ENCODE results near the gene PTPRN2.

Gene PTPRN2

GRCh38 chr7:158529181-158530096, 58.2 kb downstream of the PTPRN2 start:
- Histone ChIP-seq H4K8ac (ENCODE audit: low read depth, low read length) (no peak overlapping the region), H3K4ac (ENCODE audit: low read length) (no peak overlapping the region), H3K9ac (ENCODE audit: low read depth, low read length, poor library complexity) (no peak overlapping the region), H4K91ac (ENCODE audit: low read depth, low read length, poor library complexity) (no peak overlapping the region), H3K36me3 (replicated peaks in 1 of 2; ENCODE audit: control insufficient read depth in 2 of 2, insufficient read depth in 2 of 2, low read length in 2 of 2) (no peaks in the 10 kb centered on the region), H2BK12ac (ENCODE audit: low read length) (no peak overlapping the region), H3K4me3 (ENCODE audit: low read length in 2 of 2) (no peak overlapping the region), H3K4me2 (ENCODE audit: insufficient read depth, low read length, poor library complexity, severe bottlenecking) (no peak overlapping the region), H2BK120ac (ENCODE audit: low read depth, low read length) (no peak overlapping the region), H3K14ac (ENCODE audit: low read length) (peak overlapping the region; percentile 90), H2BK15ac (ENCODE audit: low read length) (no peak overlapping the region), H3K18ac (ENCODE audit: low read length) (peak overlapping the region; percentile 11), H2AFZ (ENCODE audit: low read length) (no peak overlapping the region), H3K79me1 (ENCODE audit: low read depth, low read length) (no peaks in the 10 kb centered on the region), H2BK5ac (ENCODE audit: low read length) (no peak overlapping the region), H3K27me3 (ENCODE audit: control insufficient read depth in 3 of 3, insufficient read depth in 3 of 3, low read depth in 1 of 3, low read length in 3 of 3) (peaks cover 0 to 5% (median 0%) of the 10 kb centered on the region in 3 experiments), H3K9me3 (replicated peaks in 1 of 2; ENCODE audit: control insufficient read depth in 2 of 2, insufficient read depth in 1 of 2, low read depth in 1 of 2, low read length in 2 of 2) (peaks cover 0 to 5% of the 10 kb centered on the region in 2 donors), H2AK5ac (ENCODE audit: low read depth, low read length) (no peak overlapping the region), H3K23ac (ENCODE audit: low read depth, low read length, poor library complexity) (peak overlapping the region; percentile 5), H3K27ac (replicated peaks; ENCODE audit: low read length) (no peak overlapping the region), H3K4me1 (ENCODE audit: control insufficient read depth in 2 of 2, insufficient read depth in 1 of 2, low read depth in 1 of 2, low read length in 2 of 2) (no peaks in the 10 kb centered on the region)
- no peak for DNase-seq (ENCODE audit: low spot score)
- WGBS, 2 donors (ENCODE audit: extremely low coverage in 2 of 2, insufficient read length in 2 of 2, insufficient replicate concordance in 1 of 2), result no CpG with 5 or more reads among the region's 21 CpGs

- H3K9me3 ChIP-seq (replicated peaks in 1 of 2; ENCODE audit: control insufficient read depth in 2 of 2, insufficient read depth in 1 of 2, low read depth in 1 of 2, low read length in 2 of 2), result peaks cover 0 to 1% of the 10 kb centered on the region in 2 donors
- no peak overlapping the region for H2AFZ ChIP-seq (ENCODE audit: low read length)
- no peak overlapping the region for H2BK5ac ChIP-seq (ENCODE audit: low read length)
- DNase-seq (ENCODE audit: low spot score), result no peak
- peaks cover 3% of the 10 kb centered on the region for H3K79me1 ChIP-seq (ENCODE audit: low read depth, low read length)
- no peaks in the 10 kb centered on the region for H3K36me3 ChIP-seq (replicated peaks in 1 of 2; ENCODE audit: control insufficient read depth in 2 of 2, insufficient read depth in 2 of 2, low read length in 2 of 2)
- no peaks in the 10 kb centered on the region for H3K4me1 ChIP-seq (ENCODE audit: control insufficient read depth in 2 of 2, insufficient read depth in 1 of 2, low read depth in 1 of 2, low read length in 2 of 2)
- no peak overlapping the region for H4K91ac ChIP-seq (ENCODE audit: low read depth, low read length, poor library complexity)
- peak overlapping the region; percentile 81 for H3K18ac ChIP-seq (ENCODE audit: low read length)
- peak overlapping the region; percentile 43 for H4K8ac ChIP-seq (ENCODE audit: low read depth, low read length)
- peak overlapping the region; percentile 78 for H2BK15ac ChIP-seq (ENCODE audit: low read length)
- no peak overlapping the region for H2BK120ac ChIP-seq (ENCODE audit: low read depth, low read length)
- no CpG with 5 or more reads among the region's 14 CpGs for WGBS, 2 donors (ENCODE audit: extremely low coverage in 2 of 2, insufficient read length in 2 of 2, insufficient replicate concordance in 1 of 2)
- H3K27ac ChIP-seq (replicated peaks; ENCODE audit: low read length), result no peak overlapping the region
- H2AK5ac ChIP-seq (ENCODE audit: low read depth, low read length), result peak overlapping the region; percentile 53
- H3K23ac ChIP-seq (ENCODE audit: low read depth, low read length, poor library complexity), result peak overlapping the region; percentile 89
- no peak overlapping the region for H3K9ac ChIP-seq (ENCODE audit: low read depth, low read length, poor library complexity)
- H3K4me3 ChIP-seq (ENCODE audit: low read length in 2 of 2), result no peak overlapping the region
- peak overlapping the region; percentile 59 for H3K14ac ChIP-seq (ENCODE audit: low read length)
- peaks cover 0 to 5% (median 0%) of the 10 kb centered on the region in 3 experiments for H3K27me3 ChIP-seq (ENCODE audit: control insufficient read depth in 3 of 3, insufficient read depth in 3 of 3, low read depth in 1 of 3, low read length in 3 of 3)
- H3K4me2 ChIP-seq (ENCODE audit: insufficient read depth, low read length, poor library complexity, severe bottlenecking), result no peak overlapping the region
- H2BK12ac ChIP-seq (ENCODE audit: low read length), result no peak overlapping the region
- H3K4ac ChIP-seq (ENCODE audit: low read length), result no peak overlapping the region
Measured at GRCh38 chr7:158527915-158528502, 59.6 kb downstream of the PTPRN2 start.

- Histone ChIP-seq H2BK12ac (ENCODE audit: low read length) (peak overlapping the region; percentile 2), H2AK5ac (ENCODE audit: low read depth, low read length) (peak overlapping the region; percentile 53), H3K23ac (ENCODE audit: low read depth, low read length, poor library complexity) (peak overlapping the region; percentile 89), H3K36me3 (replicated peaks in 1 of 2; ENCODE audit: control insufficient read depth in 2 of 2, insufficient read depth in 2 of 2, low read length in 2 of 2) (no peaks in the 10 kb centered on the region), H3K27me3 (ENCODE audit: control insufficient read depth in 3 of 3, insufficient read depth in 3 of 3, low read depth in 1 of 3, low read length in 3 of 3) (peaks cover 0 to 5% (median 0%) of the 10 kb centered on the region in 3 experiments), H3K14ac (ENCODE audit: low read length) (peak overlapping the region; percentile 59), H3K4me1 (ENCODE audit: control insufficient read depth in 2 of 2, insufficient read depth in 1 of 2, low read depth in 1 of 2, low read length in 2 of 2) (no peaks in the 10 kb centered on the region), H3K4me2 (ENCODE audit: insufficient read depth, low read length, poor library complexity, severe bottlenecking) (no peak overlapping the region), H3K9me3 (replicated peaks in 1 of 2; ENCODE audit: control insufficient read depth in 2 of 2, insufficient read depth in 1 of 2, low read depth in 1 of 2, low read length in 2 of 2) (peaks cover 0 to 5% of the 10 kb centered on the region in 2 donors), H3K4me3 (ENCODE audit: low read length in 2 of 2) (no peak overlapping the region), H2BK120ac (ENCODE audit: low read depth, low read length) (no peak overlapping the region), H2BK5ac (ENCODE audit: low read length) (no peak overlapping the region), H3K18ac (ENCODE audit: low read length) (peak overlapping the region; percentile 81), H4K8ac (ENCODE audit: low read depth, low read length) (no peak overlapping the region), H3K27ac (replicated peaks; ENCODE audit: low read length) (no peak overlapping the region), H4K91ac (ENCODE audit: low read depth, low read length, poor library complexity) (no peak overlapping the region), H2BK15ac (ENCODE audit: low read length) (peak overlapping the region; percentile 78), H3K4ac (ENCODE audit: low read length) (no peak overlapping the region), H3K79me1 (ENCODE audit: low read depth, low read length) (peaks cover 3% of the 10 kb centered on the region), H2AFZ (ENCODE audit: low read length) (no peak overlapping the region), H3K9ac (ENCODE audit: low read depth, low read length, poor library complexity) (no peak overlapping the region)
- WGBS, 2 donors (ENCODE audit: extremely low coverage in 2 of 2, insufficient read length in 2 of 2, insufficient replicate concordance in 1 of 2), result no CpG with 5 or more reads among the region's 10 CpGs
- DNase-seq (ENCODE audit: low spot score), result no peak
Measured at GRCh38 chr7:158527495-158527894, 60.1 kb downstream of the PTPRN2 start.

- Histone ChIP-seq H3K27me3 (ENCODE audit: control insufficient read depth in 3 of 3, insufficient read depth in 3 of 3, low read depth in 1 of 3, low read length in 3 of 3) (peaks cover 0 to 5% (median 0%) of the 10 kb centered on the region in 3 experiments), H3K36me3 (replicated peaks in 1 of 2; ENCODE audit: control insufficient read depth in 2 of 2, insufficient read depth in 2 of 2, low read length in 2 of 2) (no peaks in the 10 kb centered on the region), H3K23ac (ENCODE audit: low read depth, low read length, poor library complexity) (peak overlapping the region; percentile 89), H2BK120ac (ENCODE audit: low read depth, low read length) (no peak overlapping the region), H2BK5ac (ENCODE audit: low read length) (no peak overlapping the region), H2AK5ac (ENCODE audit: low read depth, low read length) (peak overlapping the region; percentile 53), H4K91ac (ENCODE audit: low read depth, low read length, poor library complexity) (no peak overlapping the region), H2AFZ (ENCODE audit: low read length) (no peak overlapping the region), H2BK15ac (ENCODE audit: low read length) (peak overlapping the region; percentile 78), H3K4ac (ENCODE audit: low read length) (peak overlapping the region; percentile 37), H3K9me3 (replicated peaks in 1 of 2; ENCODE audit: control insufficient read depth in 2 of 2, insufficient read depth in 1 of 2, low read depth in 1 of 2, low read length in 2 of 2) (peaks cover 3 to 8% of the 10 kb centered on the region in 2 donors), H3K4me2 (ENCODE audit: insufficient read depth, low read length, poor library complexity, severe bottlenecking) (no peak overlapping the region), H3K4me1 (ENCODE audit: control insufficient read depth in 2 of 2, insufficient read depth in 1 of 2, low read depth in 1 of 2, low read length in 2 of 2) (no peaks in the 10 kb centered on the region), H4K8ac (ENCODE audit: low read depth, low read length) (no peak overlapping the region), H3K79me1 (ENCODE audit: low read depth, low read length) (peaks cover 3% of the 10 kb centered on the region), H3K18ac (ENCODE audit: low read length) (peak overlapping the region; percentile 80), H3K14ac (ENCODE audit: low read length) (peak overlapping the region; percentile 59), H3K4me3 (ENCODE audit: low read length in 2 of 2) (no peak overlapping the region), H2BK12ac (ENCODE audit: low read length) (peak overlapping the region; percentile 2), H3K9ac (ENCODE audit: low read depth, low read length, poor library complexity) (no peak overlapping the region), H3K27ac (replicated peaks; ENCODE audit: low read length) (no peak overlapping the region)
- no peak for DNase-seq (ENCODE audit: low spot score)
- no CpG with 5 or more reads among the region's 18 CpGs for WGBS, 2 donors (ENCODE audit: extremely low coverage in 2 of 2, insufficient read length in 2 of 2, insufficient replicate concordance in 1 of 2)
Measured at GRCh38 chr7:158527038-158527437, 60.6 kb downstream of the PTPRN2 start.
